GM10248 (cell line): ENCODE measurements around the gene RFT1.

Experiments
- CTCF ChIA-PET: fragments of 300-600 bp; sonication (Branson Sonifier 250); formaldehyde crosslinking; extraction: SDS; loops from one replicate; lab custom pipeline; 2021; ENCODE audit warnings: antibody characterized with exemption; lab: Yijun Ruan, JAX
- POLR2A ChIA-PET: fragments of 350-650 bp; sonication (Branson Sonifier 250); formaldehyde crosslinking; extraction: SDS; loops from one replicate; lab custom pipeline; 2020; ENCODE audit warnings: antibody characterized with exemption; lab: Yijun Ruan, JAX
- DNase-seq: peaks from one replicate; pipeline ENCODE4 v3.0.0; 2012; ENCODE audit errors: extremely low spot score
- CTCF ChIP-seq: IDR thresholded peaks from 2 replicates; pipeline ENCODE4 v1.5.1; 2012; ENCODE audit warnings: mild to moderate bottlenecking, low read depth; ENCODE audit errors: extremely low read depth, missing control alignments, control extremely low read depth

RFT1 gene

DNA sequence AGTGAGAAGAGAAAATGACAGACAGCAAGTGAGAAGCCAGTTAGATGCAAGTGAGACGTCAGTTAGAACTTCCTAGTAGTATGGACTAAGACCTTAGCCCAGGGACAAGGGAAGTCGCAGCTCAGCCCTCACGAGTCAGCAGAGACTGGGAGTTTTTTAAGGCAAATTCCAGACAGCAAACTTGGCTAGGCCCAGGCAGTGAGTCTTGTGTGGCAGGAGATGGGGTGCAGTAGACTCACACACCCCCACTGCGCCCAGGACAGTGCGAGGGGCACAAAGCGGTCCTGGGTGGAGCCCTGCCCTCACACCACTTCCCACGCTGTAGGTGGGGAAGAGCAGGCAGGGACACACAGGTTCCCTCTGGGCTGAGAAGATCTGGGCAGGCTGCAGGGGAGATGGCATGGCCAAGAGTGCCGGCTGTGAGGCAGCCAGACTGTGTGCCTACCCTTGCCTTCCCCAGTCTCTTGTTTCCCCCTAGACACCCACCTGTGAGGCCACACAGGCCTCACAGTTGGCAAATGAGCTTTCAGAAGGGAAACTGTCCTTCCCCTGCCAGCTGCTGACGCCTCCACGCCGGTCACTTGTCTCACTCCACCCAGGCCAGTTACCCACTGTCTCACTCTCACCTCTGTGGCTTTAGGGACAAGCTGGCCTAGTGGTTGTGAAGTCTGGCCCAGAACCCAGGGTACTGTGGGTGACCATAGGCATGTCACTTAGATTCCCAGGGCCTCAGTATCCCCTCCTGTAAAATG lies 17.1 kb upstream of the RFT1 start:
- no peak for TF ChIP-seq CTCF
- POLR2A ChIA-PET, result no interaction called here
- CTCF ChIA-PET, result interaction anchor here (1.0 to 9.7 kb wide), 5 partner anchors 12 to 212 kb away, joined by 3 to 114 read pairs (median 12); partner anchors contain the start of genes PRKCD and RFT1
- no peak for DNase-seq

- DNase-seq, result no peak
- no peak for TF ChIP-seq CTCF
- CTCF ChIA-PET, result interaction anchor here (1.2 to 9.7 kb wide), 6 partner anchors 10 to 34 kb away, joined by 3 to 114 read pairs (median 8); partner anchors contain the start of genes PRKCD and RFT1
- POLR2A ChIA-PET, result no interaction called here
Measured at GRCh38 chr3:53146319-53146891, 16.2 kb upstream of the RFT1 start.

DNA sequence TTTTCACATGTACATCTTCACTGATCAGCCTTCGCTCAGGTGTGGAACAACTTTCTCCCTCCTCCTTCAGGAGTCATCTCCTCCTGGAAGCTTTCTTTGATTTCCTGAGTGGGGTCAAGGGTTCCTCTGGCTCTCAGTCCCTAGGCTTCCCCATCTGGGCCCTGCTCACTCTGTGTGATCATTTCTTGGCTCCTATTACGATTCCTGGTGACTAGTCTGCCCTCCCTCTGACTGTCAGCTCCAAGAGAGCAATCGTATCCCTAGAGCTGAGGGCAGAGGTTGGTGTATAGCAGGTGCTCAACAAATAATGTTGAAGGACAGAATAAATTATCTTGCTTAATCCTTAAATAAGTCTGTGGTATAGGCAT lies 15.5 kb upstream of the RFT1 start:
- CTCF ChIA-PET, result interaction anchor here (0.8 to 9.7 kb wide), 8 partner anchors 11 to 51 kb away, joined by 3 to 114 read pairs (median 5); partner anchors contain the start of genes PRKCD and RFT1
- DNase-seq, result no peak
- no peak for TF ChIP-seq CTCF
- POLR2A ChIA-PET, result no interaction called here

DNA sequence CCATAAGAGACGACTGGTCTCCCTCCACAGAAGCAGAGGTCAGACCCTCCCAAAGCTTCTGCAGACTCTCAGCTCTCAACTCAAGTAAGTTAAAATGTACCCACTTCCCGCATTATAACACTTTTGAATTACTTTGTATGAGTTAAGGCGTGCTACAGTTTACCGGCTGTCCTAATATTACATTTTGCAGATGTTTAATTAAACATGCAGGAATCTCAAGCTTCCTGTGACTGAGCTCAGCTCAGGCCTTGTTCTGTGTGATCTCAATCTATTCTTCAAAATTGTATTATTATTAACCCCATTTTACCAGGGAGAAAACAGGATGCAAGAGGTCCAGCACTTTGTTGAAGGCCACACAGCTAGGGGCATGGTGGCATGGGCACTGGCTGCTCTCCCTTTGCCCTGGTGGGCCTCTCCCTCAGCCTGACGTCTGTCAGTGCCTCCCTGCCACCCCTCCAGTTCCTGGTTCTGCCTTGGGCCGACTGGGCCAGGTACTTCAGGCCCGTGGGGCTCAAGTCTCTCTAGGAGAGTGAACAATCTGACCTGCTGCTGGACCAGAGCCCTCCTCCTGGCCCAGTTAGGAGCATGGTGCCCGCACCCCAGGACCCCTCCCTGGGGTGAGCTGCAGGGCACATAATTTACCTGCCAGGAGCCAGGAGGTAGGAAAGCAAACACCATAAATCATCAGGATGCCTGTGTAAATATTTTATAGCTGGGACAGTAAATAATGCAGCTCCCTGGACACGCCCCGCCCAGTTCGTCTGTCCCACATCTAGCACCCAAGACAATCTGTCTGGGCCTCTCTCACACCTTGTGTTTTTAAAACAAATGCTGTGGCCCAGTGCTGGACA lies 14.9 kb upstream of the RFT1 start:
- no peak for TF ChIP-seq CTCF
- no peak for DNase-seq
- ChIA-PET CTCF (interaction anchor here (0.8 to 9.7 kb wide), 7 partner anchors 11 to 51 kb away, joined by 3 to 114 read pairs (median 6); partner anchors contain the start of genes PRKCD and RFT1), POLR2A (no interaction called here)

DNA sequence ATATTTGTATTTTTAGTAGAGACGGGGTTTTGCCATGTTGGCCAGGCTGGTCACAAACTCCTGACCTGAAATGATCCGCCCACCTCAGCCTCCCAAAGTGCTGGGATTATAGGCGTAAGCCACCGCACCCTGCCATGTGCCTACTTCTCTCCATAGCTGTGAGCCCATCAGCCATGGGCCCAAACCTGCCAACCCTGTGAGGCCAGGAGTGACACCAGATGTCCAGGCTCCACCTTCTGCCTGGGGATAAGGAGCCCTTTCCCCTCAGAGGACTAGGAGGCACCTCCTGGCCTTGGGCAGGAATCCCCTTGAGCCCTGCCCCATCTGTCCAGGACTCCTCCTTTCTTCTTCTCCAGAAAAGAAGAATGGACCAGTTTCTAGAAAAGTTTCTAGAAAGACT lies 14.2 kb upstream of the RFT1 start:
- no peak for TF ChIP-seq CTCF
- POLR2A ChIA-PET, result no interaction called here
- DNase-seq, result no peak
- CTCF ChIA-PET, result interaction anchor here (1.4 to 9.7 kb wide), 4 partner anchors 13 to 52 kb away, joined by 3 to 114 read pairs (median 7); partner anchors contain the start of genes PRKCD and RFT1

GRCh38 chr3:53142986-53143385 lies 12.8 kb upstream of the RFT1 start:
- TF ChIP-seq CTCF, result no peak
- ChIA-PET POLR2A (interaction anchor here (0.6 to 1.0 kb wide), 2 partner anchors 18 to 360 kb away, joined by 3 to 4 read pairs; partner anchors contain the start of gene PRKCD), CTCF (interaction anchor here (1.5 to 9.7 kb wide), 4 partner anchors 11 to 53 kb away, joined by 3 to 114 read pairs (median 14); partner anchors contain the start of gene RFT1)
- no peak for DNase-seq
